ENCODE data around the gene MAP3K13.

The MAP3K13 gene, protein sequence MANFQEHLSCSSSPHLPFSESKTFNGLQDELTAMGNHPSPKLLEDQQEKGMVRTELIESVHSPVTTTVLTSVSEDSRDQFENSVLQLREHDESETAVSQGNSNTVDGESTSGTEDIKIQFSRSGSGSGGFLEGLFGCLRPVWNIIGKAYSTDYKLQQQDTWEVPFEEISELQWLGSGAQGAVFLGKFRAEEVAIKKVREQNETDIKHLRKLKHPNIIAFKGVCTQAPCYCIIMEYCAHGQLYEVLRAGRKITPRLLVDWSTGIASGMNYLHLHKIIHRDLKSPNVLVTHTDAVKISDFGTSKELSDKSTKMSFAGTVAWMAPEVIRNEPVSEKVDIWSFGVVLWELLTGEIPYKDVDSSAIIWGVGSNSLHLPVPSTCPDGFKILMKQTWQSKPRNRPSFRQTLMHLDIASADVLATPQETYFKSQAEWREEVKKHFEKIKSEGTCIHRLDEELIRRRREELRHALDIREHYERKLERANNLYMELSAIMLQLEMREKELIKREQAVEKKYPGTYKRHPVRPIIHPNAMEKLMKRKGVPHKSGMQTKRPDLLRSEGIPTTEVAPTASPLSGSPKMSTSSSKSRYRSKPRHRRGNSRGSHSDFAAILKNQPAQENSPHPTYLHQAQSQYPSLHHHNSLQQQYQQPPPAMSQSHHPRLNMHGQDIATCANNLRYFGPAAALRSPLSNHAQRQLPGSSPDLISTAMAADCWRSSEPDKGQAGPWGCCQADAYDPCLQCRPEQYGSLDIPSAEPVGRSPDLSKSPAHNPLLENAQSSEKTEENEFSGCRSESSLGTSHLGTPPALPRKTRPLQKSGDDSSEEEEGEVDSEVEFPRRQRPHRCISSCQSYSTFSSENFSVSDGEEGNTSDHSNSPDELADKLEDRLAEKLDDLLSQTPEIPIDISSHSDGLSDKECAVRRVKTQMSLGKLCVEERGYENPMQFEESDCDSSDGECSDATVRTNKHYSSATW

GRCh38 chr3:185362850-185363661 is at the start of gene MAP3K13:
Gene MAP3K13 (plus strand): TSS chr3:185363136. CDS start chr3:185428582, 65,446 bp downstream.
- no peaks in the 10 kb centered on the region for H3K9me3 ChIP-seq (ENCODE audit: control insufficient read depth, insufficient read depth, low read length)
- H3K36me3 ChIP-seq (ENCODE audit: insufficient read depth, low read length) = no peaks in the 10 kb centered on the region
- peak within 1 kb of the TSS; percentile 45; the same call in 1 of the 2 replicates for H3K9ac ChIP-seq (ENCODE audit: low read depth, low read length)
- no peaks in the 10 kb centered on the region for H3K4me1 ChIP-seq (ENCODE audit: insufficient read depth, low read length)

GRCh38 chr3:185313693-185314246 is 49.2 kb upstream of the MAP3K13 start:
- H3K4me1 ChIP-seq (ENCODE audit: insufficient read depth, low read length) = peaks cover 6% of the 10 kb centered on the region
- H3K9ac ChIP-seq (ENCODE audit: low read depth, low read length) = no peak overlapping the region
- H3K36me3 ChIP-seq (ENCODE audit: insufficient read depth, low read length) = no peaks in the 10 kb centered on the region
- H3K9me3 ChIP-seq (ENCODE audit: control insufficient read depth, insufficient read depth, low read length) = peaks cover 6% of the 10 kb centered on the region

DNA sequence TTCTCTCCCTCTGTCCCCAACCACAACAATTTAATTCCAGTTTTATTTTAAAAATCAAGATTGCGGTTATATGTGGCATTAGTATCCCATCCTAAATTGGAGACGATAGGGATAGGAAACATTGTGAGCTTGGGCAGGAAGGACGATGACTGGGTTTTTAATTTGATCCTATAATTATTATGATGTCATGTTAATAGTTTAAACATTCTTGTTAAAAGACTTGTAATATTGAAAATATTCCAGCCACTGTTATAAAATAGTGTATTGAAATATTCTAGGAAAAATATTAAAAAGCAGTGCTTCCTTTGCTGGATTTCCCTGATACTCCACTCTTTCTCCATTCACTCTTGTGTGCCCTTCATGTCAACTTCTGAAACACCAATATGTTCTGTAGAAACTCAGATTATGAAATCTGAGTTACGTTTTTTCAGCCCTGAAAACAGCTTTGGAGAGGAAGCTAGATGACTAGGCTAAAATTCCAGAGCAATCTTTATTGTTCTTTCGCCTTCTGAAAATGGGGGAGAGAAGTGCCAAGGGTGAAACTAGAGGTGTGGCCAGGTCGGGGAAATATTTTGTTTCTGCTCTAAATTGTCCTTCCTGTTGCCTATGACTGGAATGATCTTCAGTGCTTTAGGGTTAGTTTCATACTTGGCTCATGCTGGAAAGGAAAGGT is 46.1 kb upstream of the MAP3K13 start:
- H3K9me3 ChIP-seq (ENCODE audit: control insufficient read depth, insufficient read depth, low read length) = no peaks in the 10 kb centered on the region; the same call in 1 of the 2 replicates
- no peaks in the 10 kb centered on the region for H3K36me3 ChIP-seq (ENCODE audit: insufficient read depth, low read length)
- H3K9ac ChIP-seq (ENCODE audit: low read depth, low read length) = no peak overlapping the region
- peaks cover 6% of the 10 kb centered on the region for H3K4me1 ChIP-seq (ENCODE audit: insufficient read depth, low read length)

DNA sequence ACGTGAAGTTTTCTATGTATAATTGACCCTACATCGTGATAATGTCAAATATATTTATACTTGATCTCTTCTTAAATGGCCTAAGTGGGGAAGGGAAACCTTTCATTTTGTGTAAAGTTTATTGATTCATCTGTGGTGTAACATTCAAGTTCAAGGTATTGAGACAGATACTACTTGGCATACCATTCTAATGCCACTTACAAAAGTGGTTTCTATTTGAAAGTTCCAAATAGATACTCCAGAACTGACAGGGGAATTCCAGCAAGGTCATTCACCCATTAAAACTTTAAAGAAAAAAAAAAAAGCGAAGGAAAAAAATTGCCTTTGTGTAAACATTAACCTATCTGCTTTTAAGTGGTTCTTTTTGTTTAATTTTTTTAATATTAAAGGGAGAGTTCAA is 45.3 kb upstream of the MAP3K13 start:
- Histone ChIP-seq H3K9me3 (ENCODE audit: control insufficient read depth, insufficient read depth, low read length) (no peaks in the 10 kb centered on the region), H3K36me3 (ENCODE audit: insufficient read depth, low read length) (no peaks in the 10 kb centered on the region), H3K9ac (ENCODE audit: low read depth, low read length) (no peak overlapping the region), H3K4me1 (ENCODE audit: insufficient read depth, low read length) (peaks cover 6% of the 10 kb centered on the region)

DNA sequence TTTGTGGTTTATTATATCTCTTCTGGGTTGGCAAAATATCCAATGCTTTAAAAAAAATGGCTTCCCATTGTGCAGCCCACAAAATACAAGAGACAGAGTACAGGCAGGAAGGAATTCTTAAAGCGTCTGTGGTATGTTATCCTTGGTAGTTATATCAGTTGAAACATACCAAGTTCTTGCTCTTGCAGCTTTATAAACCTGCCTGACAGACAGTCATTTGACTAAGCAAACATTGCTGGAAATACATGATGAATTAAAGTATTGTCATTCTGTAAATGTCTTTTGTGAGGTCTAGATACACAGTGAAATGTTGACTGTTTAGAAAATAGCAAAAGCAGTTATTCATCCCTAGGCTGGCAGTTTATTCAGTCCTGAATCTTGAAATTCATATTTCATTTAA is 44.8 kb upstream of the MAP3K13 start:
- Histone ChIP-seq H3K9me3 (ENCODE audit: control insufficient read depth, insufficient read depth, low read length) (no peaks in the 10 kb centered on the region), H3K4me1 (ENCODE audit: insufficient read depth, low read length) (peaks cover 6% of the 10 kb centered on the region), H3K36me3 (ENCODE audit: insufficient read depth, low read length) (no peaks in the 10 kb centered on the region), H3K9ac (ENCODE audit: low read depth, low read length) (no peak overlapping the region)

- no peak overlapping the region for H3K9ac ChIP-seq (ENCODE audit: low read depth, low read length)
- peaks cover 6% of the 10 kb centered on the region for H3K4me1 ChIP-seq (ENCODE audit: insufficient read depth, low read length)
- H3K36me3 ChIP-seq (ENCODE audit: insufficient read depth, low read length) = no peaks in the 10 kb centered on the region
- H3K9me3 ChIP-seq (ENCODE audit: control insufficient read depth, insufficient read depth, low read length) = no peaks in the 10 kb centered on the region
These were observed 43.1 kb upstream of the MAP3K13 start for GRCh38 chr3:185319801-185320200.

DNA sequence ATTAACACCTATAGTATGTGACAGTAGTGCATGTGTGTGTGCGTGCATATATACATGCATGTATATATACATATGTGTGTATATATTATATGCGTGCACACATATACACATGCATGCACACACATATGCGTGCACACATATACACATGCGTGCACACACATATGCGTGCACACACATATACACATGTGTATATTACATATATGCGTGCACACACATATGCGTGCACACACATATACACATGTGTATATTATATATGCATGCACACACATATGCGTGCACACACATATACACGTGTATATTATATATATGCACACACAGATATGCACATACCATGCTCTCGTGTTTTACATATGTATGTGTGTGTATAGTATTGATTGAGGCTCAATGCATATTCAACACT is 42.0 kb upstream of the MAP3K13 start:
- Histone ChIP-seq H3K4me1 (ENCODE audit: insufficient read depth, low read length) (peaks cover 6% of the 10 kb centered on the region), H3K9me3 (ENCODE audit: control insufficient read depth, insufficient read depth, low read length) (no peaks in the 10 kb centered on the region), H3K9ac (ENCODE audit: low read depth, low read length) (no peak overlapping the region), H3K36me3 (ENCODE audit: insufficient read depth, low read length) (no peaks in the 10 kb centered on the region)

DNA sequence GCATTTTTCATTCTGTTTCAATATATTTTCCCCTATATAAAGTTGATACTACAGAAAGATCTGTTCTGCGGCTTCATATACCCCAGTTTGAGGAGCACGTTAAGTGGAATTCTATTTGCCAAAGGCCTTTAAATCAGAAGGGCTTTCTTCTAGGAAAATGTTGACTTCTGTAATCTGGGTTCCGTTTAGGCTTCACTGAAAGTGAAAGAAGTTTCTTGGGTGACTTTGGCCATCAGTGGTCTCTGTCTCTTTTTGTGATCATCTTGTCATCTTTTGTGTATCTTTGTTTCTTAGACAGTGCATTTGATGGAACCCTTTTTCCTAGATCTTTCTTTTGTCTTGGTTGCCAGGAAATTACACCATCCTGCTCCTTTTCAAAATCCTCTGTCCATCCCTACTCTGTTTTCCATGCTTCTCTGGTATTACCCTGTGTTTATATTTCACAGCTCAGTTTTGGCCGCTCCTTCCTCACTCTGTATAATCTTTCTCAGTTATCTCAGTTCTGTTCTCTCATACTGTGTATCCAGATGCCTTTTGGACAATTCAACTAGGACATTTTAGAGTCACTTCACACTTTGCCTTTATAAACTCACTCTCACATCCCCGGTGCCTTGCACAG is 40.7 kb upstream of the MAP3K13 start:
- Histone ChIP-seq H3K4me1 (ENCODE audit: insufficient read depth, low read length) (peaks cover under 1% of the 10 kb centered on the region), H3K9ac (ENCODE audit: low read depth, low read length) (no peak overlapping the region), H3K9me3 (ENCODE audit: control insufficient read depth, insufficient read depth, low read length) (no peaks in the 10 kb centered on the region), H3K36me3 (ENCODE audit: insufficient read depth, low read length) (no peaks in the 10 kb centered on the region)

- no peaks in the 10 kb centered on the region for H3K9me3 ChIP-seq (ENCODE audit: control insufficient read depth, insufficient read depth, low read length)
- H3K9ac ChIP-seq (ENCODE audit: low read depth, low read length) = no peak overlapping the region
- H3K36me3 ChIP-seq (ENCODE audit: insufficient read depth, low read length) = no peaks in the 10 kb centered on the region
- no peaks in the 10 kb centered on the region for H3K4me1 ChIP-seq (ENCODE audit: insufficient read depth, low read length)
These were observed 36.8 kb upstream of the MAP3K13 start for GRCh38 chr3:185325946-185326791.

- Histone ChIP-seq H3K36me3 (ENCODE audit: insufficient read depth, low read length) (no peaks in the 10 kb centered on the region), H3K4me1 (ENCODE audit: insufficient read depth, low read length) (no peaks in the 10 kb centered on the region), H3K9me3 (ENCODE audit: control insufficient read depth, insufficient read depth, low read length) (no peaks in the 10 kb centered on the region), H3K9ac (ENCODE audit: low read depth, low read length) (no peak overlapping the region)
These were observed 35.9 kb upstream of the MAP3K13 start for GRCh38 chr3:185327062-185327461.

DNA sequence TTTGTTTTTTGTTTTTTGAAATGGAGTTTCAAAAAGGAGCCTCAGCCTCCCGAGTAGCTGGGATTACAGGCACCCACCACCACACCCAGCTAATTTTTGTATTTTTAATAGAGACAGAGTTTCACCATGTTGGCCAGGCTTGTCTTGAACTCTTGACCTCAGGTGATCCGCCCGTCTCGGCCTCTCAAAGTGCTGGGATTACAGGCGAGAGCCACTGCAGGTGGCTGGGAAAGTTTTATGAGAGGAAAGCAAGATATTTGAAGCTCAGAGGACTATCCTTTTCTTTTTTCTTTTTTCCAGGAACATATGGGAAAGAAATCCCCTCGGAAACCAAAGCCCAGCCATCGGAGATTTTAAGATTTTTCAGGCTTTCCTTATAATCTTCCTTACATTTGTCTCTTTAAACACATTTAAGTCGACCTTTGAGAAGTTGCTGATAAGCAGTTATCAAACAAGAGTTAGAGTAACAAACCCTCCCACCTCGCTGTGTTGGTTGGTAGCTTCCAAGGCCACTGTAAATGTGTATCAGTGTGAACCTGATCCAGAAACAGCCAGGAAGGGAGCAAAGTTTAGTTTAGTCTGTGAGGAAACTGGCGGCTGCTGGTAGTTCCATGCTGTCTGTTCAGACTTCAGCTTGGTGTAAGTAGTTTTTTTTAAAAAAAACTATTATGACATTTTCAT is 34.5 kb upstream of the MAP3K13 start:
- Histone ChIP-seq H3K4me1 (ENCODE audit: insufficient read depth, low read length) (no peaks in the 10 kb centered on the region), H3K9ac (ENCODE audit: low read depth, low read length) (no peak overlapping the region), H3K9me3 (ENCODE audit: control insufficient read depth, insufficient read depth, low read length) (no peaks in the 10 kb centered on the region), H3K36me3 (ENCODE audit: insufficient read depth, low read length) (no peaks in the 10 kb centered on the region)

DNA sequence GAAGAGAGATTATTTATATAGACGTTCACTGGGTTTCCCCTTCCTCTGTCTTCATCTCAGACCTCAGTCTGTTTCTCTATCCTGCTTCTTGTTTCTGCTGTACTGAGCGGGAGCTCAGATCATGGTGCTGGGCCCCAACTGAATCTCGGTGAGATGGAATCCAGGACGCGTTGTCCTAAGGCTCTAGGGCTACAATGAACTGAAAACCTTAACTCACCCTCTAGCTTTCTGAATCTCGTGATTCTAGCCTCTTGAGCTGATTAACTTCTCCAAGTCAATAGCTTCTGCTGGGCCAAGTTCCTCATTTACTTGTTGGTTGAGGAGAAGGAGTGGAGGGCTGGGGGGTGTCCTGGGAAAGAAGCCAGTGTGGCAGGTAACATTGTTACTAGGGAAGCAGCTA is 32.7 kb upstream of the MAP3K13 start:
- H3K36me3 ChIP-seq (ENCODE audit: insufficient read depth, low read length) = no peaks in the 10 kb centered on the region
- no peaks in the 10 kb centered on the region for H3K9me3 ChIP-seq (ENCODE audit: control insufficient read depth, insufficient read depth, low read length)
- no peak overlapping the region for H3K9ac ChIP-seq (ENCODE audit: low read depth, low read length)

More for the DNA sequence above, 32.7 kb upstream of the MAP3K13 start:
- H3K4me1 ChIP-seq (ENCODE audit: insufficient read depth, low read length) = no peaks in the 10 kb centered on the region
